Immature natural killer cell (primary cell): ENCODE data around the gene PTPRD. TPM values are rescaled to one million over a fixed set of nuclear protein-coding genes. Genes with fewer than 3 reads are reported as not detected.
"Not testable (repeated sequence)": the region's sequence is repeated elsewhere in the genome, so short reads cannot be mapped to it uniquely, and the experiment has no call there.

Experiments used
- DNase-seq, 3 donors: peaks; one replicate each; pipeline ENCODE4 v3.0.0; 2022; ENCODE audit warnings: mixed read lengths in 1 of 3
- H3K27ac Mint-ChIP-seq, 6 donors: one replicate each; pipeline ENCODE4 v1.8.0; 2020; ENCODE audit warnings: mixed read lengths in 6 of 6, mild to moderate bottlenecking in 5 of 6, inconsistent platforms in 4 of 6, moderate library complexity in 3 of 6
- H3K27me3 Mint-ChIP-seq, 3 donors: one replicate each; pipeline ENCODE4 v1.8.0; 2020 to 2021; ENCODE audit warnings: low read depth in 3 of 3, mild to moderate bottlenecking in 3 of 3, mixed read lengths in 3 of 3, moderate library complexity in 3 of 3, inconsistent platforms in 1 of 3
- H3K36me3 Mint-ChIP-seq, 3 donors: one replicate each; pipeline ENCODE4 v1.8.0; 2020; ENCODE audit warnings: mixed read lengths in 3 of 3, inconsistent platforms in 2 of 3, mild to moderate bottlenecking in 2 of 3
- H3K4me1 Mint-ChIP-seq, 2 donors: one replicate each; pipeline ENCODE4 v1.8.0; 2020; ENCODE audit warnings: inconsistent platforms in 2 of 2, mild to moderate bottlenecking in 2 of 2, mixed read lengths in 2 of 2, moderate library complexity in 1 of 2
- H3K4me3 Mint-ChIP-seq, 5 donors: one replicate each; pipeline ENCODE4 v1.8.0; 2020; ENCODE audit warnings: mild to moderate bottlenecking in 5 of 5, mixed read lengths in 5 of 5, inconsistent platforms in 3 of 5, moderate library complexity in 3 of 5
- H3K9me3 Mint-ChIP-seq, 6 donors: one replicate each; pipeline ENCODE4 v1.8.0; 2020; ENCODE audit warnings: mild to moderate bottlenecking in 6 of 6, mixed read lengths in 6 of 6, inconsistent platforms in 4 of 6, moderate library complexity in 3 of 6
- polyA plus RNA-seq, 3 donors: library from polyadenylated mRNA; unstranded; fragments of 300-500 nt; fragmentation: Illumina TruSeq; gene quantifications; one replicate each; pipeline ENCODE4 v1.2.3, GENCODE V29; 2021

The PTPRD gene
- polyA plus RNA-seq, 3 donors from 2014 or later, result not detected

DNA sequence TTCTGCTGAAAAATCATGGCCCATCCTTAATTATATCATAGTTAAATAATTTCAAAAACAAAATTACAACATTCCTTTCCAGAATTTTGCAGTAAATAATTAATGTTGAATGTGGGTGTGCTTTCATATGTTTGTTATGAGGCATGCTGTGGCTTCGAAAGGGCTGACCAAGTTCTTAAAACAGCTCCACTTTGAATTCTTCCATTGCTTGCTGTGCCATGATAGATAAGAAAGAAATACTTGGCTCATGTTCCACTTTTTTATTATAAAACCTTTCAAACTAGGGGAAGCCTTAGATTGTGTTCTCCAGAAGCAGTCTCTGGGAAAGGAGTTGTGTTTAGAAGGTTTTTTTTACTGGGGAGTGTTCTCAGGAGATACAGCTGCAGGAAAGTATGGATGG is 1534.5 kb downstream of the PTPRD start:
- no peak for DNase-seq
- peaks cover 0 to 2% (median 2%) of the 10 kb centered on the region in 3 donors for H3K27me3 Mint-ChIP-seq
- H3K27ac Mint-ChIP-seq, result no peak overlapping the region
- H3K36me3 Mint-ChIP-seq, result peaks cover 0 to 4% (median 0%) of the 10 kb centered on the region in 3 donors
- peaks cover 24 to 47% (median 29%) of the 10 kb centered on the region in 6 donors for H3K9me3 Mint-ChIP-seq
- H3K4me1 Mint-ChIP-seq, result no peaks in the 10 kb centered on the region
- H3K4me3 Mint-ChIP-seq, result no peak overlapping the region

DNA sequence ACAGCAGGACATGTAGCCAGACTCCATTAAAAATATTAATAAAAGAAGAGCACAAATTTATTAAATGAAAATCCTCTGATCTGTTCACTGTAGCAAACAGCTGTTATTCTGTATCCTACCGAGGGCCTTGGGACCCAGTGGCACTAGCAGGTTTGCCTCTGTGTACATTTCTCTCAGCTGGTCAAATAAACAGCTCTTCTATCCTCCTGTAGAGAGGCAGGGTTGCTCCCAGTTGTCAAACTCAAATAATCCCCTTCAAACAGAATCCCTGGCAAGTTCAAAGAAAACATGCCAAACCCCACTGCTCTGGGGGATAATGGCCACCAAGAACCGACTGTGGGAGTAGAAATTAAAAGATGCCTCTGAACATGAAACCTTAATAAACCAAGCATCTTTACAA is 1551.2 kb downstream of the PTPRD start:
- H3K27me3 Mint-ChIP-seq, result peaks cover 0 to 1% (median 0%) of the 10 kb centered on the region in 3 donors
- no peak overlapping the region for H3K27ac Mint-ChIP-seq
- H3K9me3 Mint-ChIP-seq, result peaks cover 2 to 20% (median 3%) of the 10 kb centered on the region in 6 donors
- DNase-seq, result no peak
- H3K4me3 Mint-ChIP-seq, result no peak overlapping the region
- no peaks in the 10 kb centered on the region for H3K4me1 Mint-ChIP-seq
- no peaks in the 10 kb centered on the region for H3K36me3 Mint-ChIP-seq

DNA sequence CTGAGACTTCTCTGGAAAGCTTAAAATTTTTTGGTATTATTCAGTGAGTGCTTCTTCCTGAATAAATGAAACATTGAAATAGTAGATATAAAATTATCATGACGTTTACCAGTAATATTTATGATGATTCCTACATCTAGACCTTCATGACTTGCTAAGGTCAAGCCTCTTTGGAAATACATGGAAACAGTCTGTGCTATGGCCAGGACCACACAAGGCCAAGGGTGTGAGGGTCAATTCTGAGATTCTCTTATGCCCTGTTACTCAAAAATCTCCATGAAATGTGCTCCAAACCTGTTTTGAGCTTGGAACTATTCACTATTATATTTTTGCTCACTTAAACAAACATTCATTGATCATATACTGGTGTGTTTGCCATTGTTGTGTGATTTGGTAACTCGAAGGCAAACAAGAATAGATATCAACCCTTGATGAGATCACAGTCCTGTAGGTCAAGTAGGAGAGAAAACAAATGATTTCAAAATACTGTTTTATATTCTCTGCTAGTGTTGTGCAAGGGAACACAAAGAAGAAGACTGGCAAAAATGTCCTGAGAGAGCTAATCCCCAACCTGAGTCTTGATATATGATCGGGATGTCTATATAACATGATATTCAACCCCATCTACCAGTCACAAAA is 1558.3 kb downstream of the PTPRD start:
- H3K4me1 Mint-ChIP-seq, result no peaks in the 10 kb centered on the region
- H3K4me3 Mint-ChIP-seq, result no peak overlapping the region
- no peak for DNase-seq
- no peak overlapping the region for H3K27ac Mint-ChIP-seq
- no peaks in the 10 kb centered on the region for H3K36me3 Mint-ChIP-seq
- H3K9me3 Mint-ChIP-seq, result peaks cover 0 to 15% (median 4%) of the 10 kb centered on the region in 6 donors
- no peaks in the 10 kb centered on the region for H3K27me3 Mint-ChIP-seq

DNA sequence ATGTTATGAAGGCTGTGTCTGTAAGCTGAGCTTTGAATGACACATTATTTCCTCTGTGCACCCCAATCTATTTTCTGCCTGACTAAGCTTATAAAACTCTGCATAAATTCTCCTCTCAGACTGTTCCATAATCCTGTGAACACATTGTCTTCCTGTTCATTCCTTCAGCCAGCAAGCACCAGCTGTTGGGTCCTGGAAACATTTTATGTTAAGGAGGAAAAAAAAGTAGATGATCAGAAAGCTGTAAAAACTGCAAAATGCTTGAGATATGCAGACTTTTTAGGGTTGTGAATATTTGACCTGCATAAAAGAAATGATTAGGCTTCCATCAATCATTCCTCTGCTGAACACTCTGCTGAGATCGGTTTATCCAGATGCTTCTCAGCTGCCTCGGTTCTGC is 1567.2 kb downstream of the PTPRD start:
- peaks cover 0 to 15% (median 9%) of the 10 kb centered on the region in 6 donors for H3K9me3 Mint-ChIP-seq
- H3K36me3 Mint-ChIP-seq, result no peaks in the 10 kb centered on the region
- no peak overlapping the region for H3K27ac Mint-ChIP-seq
- H3K27me3 Mint-ChIP-seq, result no peaks in the 10 kb centered on the region
- H3K4me3 Mint-ChIP-seq, result no peak overlapping the region
- DNase-seq, result no peak
- H3K4me1 Mint-ChIP-seq, result no peaks in the 10 kb centered on the region

DNA sequence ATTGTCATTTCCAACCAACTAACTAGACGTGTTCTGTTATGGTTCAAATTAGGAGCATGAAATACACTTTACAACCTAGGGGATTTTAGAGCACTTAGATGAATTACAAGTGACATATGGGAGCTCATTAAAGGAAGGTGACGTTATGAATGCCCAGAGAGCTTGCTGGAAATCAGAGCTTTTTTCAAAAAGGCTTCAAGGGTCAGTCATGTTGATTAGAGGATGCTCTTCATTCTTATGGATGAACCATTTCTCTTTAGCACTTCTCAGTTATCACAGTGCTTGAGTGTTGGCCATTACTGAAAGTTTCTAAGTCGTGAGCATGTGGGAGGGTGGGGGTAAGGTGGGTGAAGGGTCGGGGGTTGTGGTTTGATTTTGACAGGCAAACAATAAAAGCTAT is 1567.7 kb downstream of the PTPRD start:
- Mint-ChIP-seq H3K9me3 (peaks cover 0 to 15% (median 9%) of the 10 kb centered on the region in 6 donors), H3K36me3 (no peaks in the 10 kb centered on the region), H3K4me3 (no peak overlapping the region), H3K27me3 (no peaks in the 10 kb centered on the region), H3K27ac (no peak overlapping the region), H3K4me1 (no peaks in the 10 kb centered on the region)
- DNase-seq, result no peak

DNA sequence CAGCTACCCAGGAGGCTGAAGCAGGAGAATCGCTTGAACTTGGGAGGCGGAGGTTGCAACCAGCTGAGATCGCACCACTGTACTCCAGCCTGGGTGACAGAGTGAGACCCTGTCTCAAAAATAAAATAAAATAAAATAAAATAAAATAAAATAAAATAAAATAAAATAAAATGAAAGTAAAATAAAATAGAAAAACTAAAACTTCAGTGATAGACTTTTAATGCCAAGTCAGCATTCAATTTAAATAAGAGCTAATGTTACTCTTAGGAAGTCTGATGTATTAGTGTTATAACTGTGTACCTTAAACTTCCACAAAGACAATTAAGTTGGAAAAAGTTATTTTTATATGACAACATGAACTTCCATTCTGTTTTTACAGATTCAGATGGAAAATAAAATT is 1569.0 kb downstream of the PTPRD start:
- H3K4me1 Mint-ChIP-seq, H3K4me3 Mint-ChIP-seq, H3K36me3 Mint-ChIP-seq, H3K27me3 Mint-ChIP-seq, H3K27ac Mint-ChIP-seq, DNase-seq: not testable (repeated sequence)
- H3K9me3 Mint-ChIP-seq, result peaks cover 1 to 16% (median 10%) of the 10 kb centered on the region in 6 donors

DNA sequence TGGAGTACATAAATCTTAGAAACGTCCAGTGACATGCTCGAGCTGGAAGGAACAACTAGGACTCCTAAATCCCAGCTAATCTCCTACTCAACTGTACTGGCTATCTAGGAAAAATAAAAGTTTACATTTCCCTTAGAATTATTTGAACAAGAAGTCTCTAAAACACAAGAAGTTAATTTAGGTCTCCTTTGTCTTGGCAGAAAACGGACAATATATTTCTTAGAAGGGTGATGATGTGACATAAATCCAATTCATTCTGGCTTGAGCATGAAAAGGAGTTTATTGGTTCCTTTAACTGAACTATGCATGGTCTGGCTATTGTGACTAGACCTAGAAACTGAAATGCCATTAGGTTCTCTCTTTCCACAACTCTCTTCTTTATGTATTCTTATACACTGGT is 1571.0 kb downstream of the PTPRD start:
- H3K4me3 Mint-ChIP-seq, result no peak overlapping the region
- peaks cover 1 to 16% (median 5%) of the 10 kb centered on the region in 6 donors for H3K9me3 Mint-ChIP-seq
- no peaks in the 10 kb centered on the region for H3K36me3 Mint-ChIP-seq
- H3K27me3 Mint-ChIP-seq, result no peaks in the 10 kb centered on the region
- no peak for DNase-seq
- H3K27ac Mint-ChIP-seq, result no peak overlapping the region
- H3K4me1 Mint-ChIP-seq, result no peaks in the 10 kb centered on the region

DNA sequence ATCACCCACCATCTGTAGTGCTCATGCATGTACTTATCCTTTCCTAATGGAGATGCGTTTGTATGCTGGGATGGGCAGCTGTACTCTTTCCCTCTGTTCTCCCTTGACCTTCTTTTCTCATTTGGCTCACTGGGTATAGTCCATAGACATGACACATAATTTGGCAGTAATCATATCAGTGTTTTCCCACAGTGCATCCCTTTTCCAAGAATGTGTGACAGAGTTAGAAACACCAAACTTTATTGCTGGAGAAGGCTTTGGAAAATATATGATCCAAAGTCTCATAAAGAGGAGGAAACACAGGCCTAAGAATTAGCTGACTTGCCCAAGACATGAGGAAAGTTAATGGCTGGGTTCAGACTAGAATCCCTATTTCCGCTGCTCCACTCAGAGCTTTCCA is 1579.8 kb downstream of the PTPRD start:
- no peak overlapping the region for H3K4me3 Mint-ChIP-seq
- H3K36me3 Mint-ChIP-seq, result no peaks in the 10 kb centered on the region
- H3K9me3 Mint-ChIP-seq, result peaks cover 0 to 21% (median 4%) of the 10 kb centered on the region in 6 donors
- no peaks in the 10 kb centered on the region for H3K4me1 Mint-ChIP-seq
- DNase-seq, result no peak
- H3K27ac Mint-ChIP-seq, result no peak overlapping the region
- H3K27me3 Mint-ChIP-seq, result no peaks in the 10 kb centered on the region

DNA sequence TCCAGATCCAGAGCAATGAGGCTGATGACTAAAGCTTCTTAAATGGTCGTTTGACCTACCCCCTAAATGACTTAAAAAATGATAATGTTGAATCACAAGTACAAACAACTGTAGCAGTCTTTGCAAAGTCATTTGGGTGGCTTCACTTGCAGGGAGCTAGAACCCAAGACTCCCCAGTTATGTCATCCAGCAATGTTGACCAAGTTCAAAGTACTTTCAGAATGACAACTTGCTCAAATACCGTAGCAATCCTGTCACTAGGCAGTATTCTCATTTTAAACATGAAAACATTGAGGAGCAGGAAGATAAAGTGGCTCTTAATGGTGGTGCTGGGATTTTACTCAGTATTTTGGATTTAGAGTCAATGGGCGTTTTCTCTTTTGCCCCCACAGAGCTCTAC is 1596.2 kb downstream of the PTPRD start:
- no peaks in the 10 kb centered on the region for H3K27me3 Mint-ChIP-seq
- DNase-seq, result no peak
- H3K4me1 Mint-ChIP-seq, result no peaks in the 10 kb centered on the region
- peaks cover 0 to 16% (median 7%) of the 10 kb centered on the region in 6 donors for H3K9me3 Mint-ChIP-seq
- no peak overlapping the region for H3K27ac Mint-ChIP-seq
- no peak overlapping the region for H3K4me3 Mint-ChIP-seq
- H3K36me3 Mint-ChIP-seq, result no peaks in the 10 kb centered on the region

DNA sequence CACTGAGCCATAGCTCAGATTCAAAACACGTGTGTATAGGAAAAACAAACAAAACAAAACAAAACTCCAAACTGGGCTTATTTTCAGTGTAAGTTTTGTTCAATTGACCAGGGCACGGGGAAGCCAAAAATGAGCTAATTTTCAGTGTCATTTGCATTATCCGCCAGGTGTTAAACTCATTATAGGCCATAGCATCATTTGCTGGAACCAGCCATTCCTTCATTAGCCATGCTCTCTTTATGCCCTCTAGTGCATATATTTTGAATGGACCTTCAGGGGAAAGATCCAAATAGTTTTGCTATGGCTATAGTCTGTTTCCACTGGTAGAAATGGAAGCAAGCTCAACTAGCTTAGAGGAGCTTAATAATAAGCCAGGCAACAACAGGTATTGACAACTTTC is 1608.0 kb downstream of the PTPRD start:
- no peak for DNase-seq
- Mint-ChIP-seq H3K27me3 (peaks cover 0 to 2% (median 0%) of the 10 kb centered on the region in 3 donors), H3K4me3 (no peak overlapping the region), H3K27ac (no peak overlapping the region), H3K36me3 (no peaks in the 10 kb centered on the region), H3K4me1 (no peaks in the 10 kb centered on the region), H3K9me3 (peaks cover 0 to 7% (median 4%) of the 10 kb centered on the region in 6 donors)

DNA sequence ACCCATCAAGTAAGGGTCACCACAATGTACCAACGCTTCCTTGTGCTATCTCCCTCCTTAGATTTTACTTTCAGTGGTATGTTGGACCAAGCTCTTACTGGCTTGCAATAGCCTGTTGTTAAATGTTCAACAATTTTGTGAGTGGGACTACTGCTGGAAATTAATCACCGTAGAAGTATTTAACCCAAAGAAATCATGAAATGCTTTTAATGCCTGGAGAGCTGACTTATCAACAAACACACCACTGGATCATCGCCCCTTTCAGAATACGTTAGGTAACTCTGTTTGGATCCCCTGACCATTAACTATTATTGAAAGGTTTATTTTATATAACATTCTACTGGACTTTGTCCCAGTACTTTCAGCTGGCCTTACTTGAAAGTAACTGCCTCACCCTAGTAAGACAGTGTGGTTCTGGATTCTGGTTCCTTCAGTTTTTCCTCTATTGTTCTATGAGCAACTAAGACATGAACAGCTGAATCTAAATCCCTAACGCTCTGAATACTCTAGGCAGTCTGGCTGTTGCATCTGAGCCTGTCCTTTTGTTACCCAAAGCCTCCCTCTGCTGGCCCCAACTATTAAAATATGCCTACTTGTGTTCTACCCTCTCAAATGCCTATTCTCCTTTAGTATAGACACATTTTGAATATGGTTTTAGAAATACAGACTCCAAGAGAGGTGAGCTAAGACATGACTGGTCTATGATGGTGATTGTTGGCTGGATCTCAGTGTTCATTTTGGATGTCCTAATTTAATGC is 1609.8 kb downstream of the PTPRD start:
- Mint-ChIP-seq H3K27ac (no peak overlapping the region), H3K9me3 (peaks cover 0 to 7% (median 6%) of the 10 kb centered on the region in 6 donors), H3K4me3 (no peak overlapping the region), H3K36me3 (no peaks in the 10 kb centered on the region), H3K4me1 (no peaks in the 10 kb centered on the region), H3K27me3 (peaks cover 0 to 2% (median 0%) of the 10 kb centered on the region in 3 donors)
- no peak for DNase-seq

DNA sequence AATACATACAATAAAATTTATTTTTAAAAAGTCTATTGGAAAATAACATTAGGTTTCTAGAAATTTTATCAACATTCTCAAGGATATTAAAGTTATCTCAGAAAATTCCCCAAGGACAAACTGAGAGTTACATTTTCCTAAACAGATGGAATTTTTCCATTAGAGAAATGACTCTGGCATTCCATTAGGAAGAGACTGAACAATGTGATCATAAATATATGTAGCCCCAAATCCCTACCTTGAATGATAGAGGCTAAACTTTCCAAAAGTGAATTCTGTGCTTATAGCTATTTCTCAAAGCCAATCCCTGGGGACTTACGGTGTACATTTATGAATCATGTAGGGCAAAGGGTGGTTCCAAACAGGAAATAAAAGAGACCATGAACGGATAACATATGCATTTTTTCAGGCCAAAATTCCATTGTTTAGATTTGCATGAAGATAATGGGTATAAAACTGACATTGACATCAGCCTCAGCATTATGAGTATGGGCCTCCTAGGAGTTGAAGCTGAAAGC is 1632.2 kb downstream of the PTPRD start:
- Mint-ChIP-seq H3K9me3 (peaks cover 0 to 8% (median 3%) of the 10 kb centered on the region in 6 donors), H3K4me1 (no peaks in the 10 kb centered on the region), H3K4me3 (no peak overlapping the region), H3K27me3 (peaks cover 0 to 3% (median 2%) of the 10 kb centered on the region in 3 donors), H3K36me3 (no peaks in the 10 kb centered on the region), H3K27ac (no peak overlapping the region)
- DNase-seq, result no peak

DNA sequence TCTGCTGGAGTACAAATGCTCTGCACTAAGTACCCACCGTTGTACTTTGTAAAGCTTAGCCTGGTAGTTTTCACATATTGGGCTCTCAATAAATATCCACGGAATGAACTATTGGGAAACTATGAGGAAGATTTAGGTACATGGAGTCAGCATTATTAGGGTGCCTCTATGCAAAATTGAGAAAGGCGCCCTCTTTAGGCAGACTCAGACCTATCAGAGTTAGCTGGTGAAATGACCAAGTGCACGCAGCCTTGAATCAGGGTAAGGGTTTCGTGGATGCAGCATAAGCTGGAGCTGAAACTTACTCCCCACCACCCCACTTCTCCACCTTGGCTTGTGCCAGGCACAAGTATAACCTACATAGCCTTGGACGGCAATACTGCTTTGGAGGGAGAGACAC is 1634.5 kb downstream of the PTPRD start:
- Mint-ChIP-seq H3K4me1 (no peaks in the 10 kb centered on the region), H3K27ac (no peak overlapping the region), H3K9me3 (peaks cover 0 to 8% (median 3%) of the 10 kb centered on the region in 6 donors), H3K4me3 (no peak overlapping the region), H3K27me3 (peaks cover 0 to 3% (median 2%) of the 10 kb centered on the region in 3 donors), H3K36me3 (no peaks in the 10 kb centered on the region)
- no peak for DNase-seq

DNA sequence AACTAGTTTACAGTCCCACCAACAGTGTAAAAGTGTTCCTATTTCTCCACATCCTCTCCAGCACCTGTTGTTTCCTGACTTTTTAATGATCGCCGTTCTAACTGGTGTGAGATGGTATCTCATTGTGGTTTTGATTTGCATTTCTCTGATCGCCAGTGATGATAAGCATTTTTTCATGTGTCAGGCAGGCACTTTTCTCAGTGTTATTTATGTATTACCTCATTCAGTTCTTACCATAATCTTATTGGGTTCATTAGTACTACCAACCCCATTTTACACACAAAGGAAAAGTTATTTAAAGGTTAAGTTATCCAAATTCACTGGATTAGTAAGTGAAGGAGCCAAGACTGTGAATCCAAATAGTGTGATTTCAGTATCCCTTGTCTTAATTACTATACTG is 1644.5 kb downstream of the PTPRD start:
- H3K27me3 Mint-ChIP-seq, H3K36me3 Mint-ChIP-seq, DNase-seq, H3K4me1 Mint-ChIP-seq, H3K4me3 Mint-ChIP-seq, H3K27ac Mint-ChIP-seq: not testable (repeated sequence)
- H3K9me3 Mint-ChIP-seq, result peaks cover 5 to 40% (median 16%) of the 10 kb centered on the region in 6 donors
